HG02970 (cell line): ENCODE results near the gene EIF4B.
"Not testable (repeated sequence)": the region's sequence is repeated elsewhere in the genome, so short reads cannot be mapped to it uniquely, and the experiment has no call there.

Source experiments
- ATAC-seq: cut with Tn5 transposase; IDR thresholded peaks from one replicate; pipeline ENCODE4 v1.9.1; 2021; ENCODE audit warnings: mild to moderate bottlenecking, moderate library complexity, moderate number of reproducible peaks; ENCODE audit not compliant: unreplicated experiment, low FRiP score

EIF4B gene, protein sequence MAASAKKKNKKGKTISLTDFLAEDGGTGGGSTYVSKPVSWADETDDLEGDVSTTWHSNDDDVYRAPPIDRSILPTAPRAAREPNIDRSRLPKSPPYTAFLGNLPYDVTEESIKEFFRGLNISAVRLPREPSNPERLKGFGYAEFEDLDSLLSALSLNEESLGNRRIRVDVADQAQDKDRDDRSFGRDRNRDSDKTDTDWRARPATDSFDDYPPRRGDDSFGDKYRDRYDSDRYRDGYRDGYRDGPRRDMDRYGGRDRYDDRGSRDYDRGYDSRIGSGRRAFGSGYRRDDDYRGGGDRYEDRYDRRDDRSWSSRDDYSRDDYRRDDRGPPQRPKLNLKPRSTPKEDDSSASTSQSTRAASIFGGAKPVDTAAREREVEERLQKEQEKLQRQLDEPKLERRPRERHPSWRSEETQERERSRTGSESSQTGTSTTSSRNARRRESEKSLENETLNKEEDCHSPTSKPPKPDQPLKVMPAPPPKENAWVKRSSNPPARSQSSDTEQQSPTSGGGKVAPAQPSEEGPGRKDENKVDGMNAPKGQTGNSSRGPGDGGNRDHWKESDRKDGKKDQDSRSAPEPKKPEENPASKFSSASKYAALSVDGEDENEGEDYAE

DNA sequence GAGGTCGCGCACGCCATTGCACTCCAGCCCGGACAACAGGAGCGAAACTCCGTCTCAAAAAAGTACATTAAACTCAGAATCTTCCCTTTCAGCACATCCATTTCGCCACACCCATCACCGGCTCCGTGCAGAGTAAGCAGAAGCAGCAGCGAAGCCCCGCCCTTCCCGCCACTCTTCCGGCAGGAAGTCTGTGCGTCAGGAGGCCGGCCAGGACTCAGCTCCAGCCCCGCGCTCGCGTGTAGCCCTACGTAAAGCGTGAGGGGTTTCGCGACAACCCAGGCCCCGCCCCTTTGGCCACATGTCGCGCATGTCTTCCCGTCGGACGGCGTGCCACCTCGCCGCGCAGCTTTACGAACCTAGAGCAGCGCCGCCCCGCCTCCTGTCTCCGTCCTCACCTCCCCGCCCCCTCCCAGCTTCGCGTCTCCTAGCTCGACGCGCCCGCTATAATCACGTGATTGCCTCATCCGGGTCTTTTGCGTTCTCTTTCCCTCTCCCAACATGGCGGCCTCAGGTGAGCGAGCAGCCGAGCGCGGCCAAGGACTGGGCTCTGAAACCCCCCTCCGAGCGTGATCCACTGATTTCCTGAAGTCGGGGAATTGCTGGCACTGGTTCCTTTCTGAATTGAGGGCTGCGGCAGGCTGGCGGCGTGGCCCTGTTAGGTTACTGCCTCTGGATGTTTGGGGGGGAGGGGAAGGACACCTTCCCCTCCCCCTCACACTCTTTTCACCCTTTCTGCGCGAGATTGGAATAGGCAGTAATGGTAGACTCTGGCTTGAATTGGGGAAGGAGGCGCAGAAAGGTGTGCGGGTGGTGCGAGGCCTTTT lies at the start of gene EIF4B:
Gene EIF4B, plus strand, starts transcription at position 471 of the 824 bp plus-strand sequence. Its CDS starts 28 bp downstream, at position 499.
- peak; percentile 98 for ATAC-seq

DNA sequence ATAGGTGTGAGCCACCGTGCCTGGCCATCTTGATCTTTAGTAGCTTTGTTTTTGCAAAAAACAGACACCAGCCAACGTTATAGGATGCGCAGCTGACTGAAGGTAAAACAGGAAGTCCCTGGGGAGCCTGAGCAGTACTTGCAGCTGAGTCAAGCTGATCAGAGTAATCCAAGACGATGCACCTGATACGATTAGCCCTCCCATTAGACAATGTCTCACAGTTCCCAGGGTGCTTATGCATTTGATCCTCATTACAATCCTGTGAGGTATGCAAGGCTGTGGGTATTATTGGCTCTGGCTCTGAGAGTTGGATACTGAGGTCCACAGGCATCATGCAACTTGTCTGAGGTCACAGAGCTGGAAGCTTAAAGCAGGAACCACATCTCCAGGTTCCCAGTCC lies 49.3 kb upstream of the EIF4B start:
- ATAC-seq = no peak

DNA sequence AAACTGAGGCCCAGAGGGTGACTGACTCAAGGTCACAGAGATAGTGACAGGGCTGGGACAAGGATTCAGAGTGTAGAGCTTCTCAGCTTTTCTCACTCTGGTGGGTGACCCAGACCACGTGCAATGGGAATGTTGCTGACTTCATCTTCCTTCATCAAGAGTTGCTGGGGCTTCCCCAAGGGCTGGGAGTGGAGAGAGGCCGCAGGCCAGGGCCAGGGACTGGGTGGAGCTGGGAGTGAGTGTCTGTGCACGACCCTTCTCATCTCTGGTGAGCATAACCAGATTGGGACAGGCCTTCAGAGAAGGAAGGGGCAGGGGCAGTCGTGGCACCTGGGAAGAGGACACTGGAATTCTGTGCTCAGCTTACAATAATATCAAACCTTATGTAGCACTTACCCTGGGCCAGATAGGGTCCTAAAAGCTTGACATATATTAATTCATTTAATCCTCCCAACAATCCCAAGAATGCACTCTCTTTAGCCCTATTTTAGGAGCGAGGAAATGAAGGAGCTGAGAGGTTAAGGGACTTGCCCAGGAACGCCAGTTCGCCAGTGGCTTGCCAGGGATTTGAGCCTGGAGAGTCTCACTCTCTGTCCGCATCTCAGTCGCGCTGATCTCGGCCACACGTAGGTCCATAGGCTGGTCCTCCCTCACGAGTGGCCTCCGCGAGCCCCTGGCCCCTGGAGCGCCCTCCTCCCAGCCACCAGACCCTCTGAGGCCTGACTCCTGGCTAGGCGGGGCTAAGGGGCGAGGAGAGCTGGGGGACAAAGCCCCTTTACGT lies 41.5 kb upstream of the EIF4B start:
- ATAC-seq = no peak

DNA sequence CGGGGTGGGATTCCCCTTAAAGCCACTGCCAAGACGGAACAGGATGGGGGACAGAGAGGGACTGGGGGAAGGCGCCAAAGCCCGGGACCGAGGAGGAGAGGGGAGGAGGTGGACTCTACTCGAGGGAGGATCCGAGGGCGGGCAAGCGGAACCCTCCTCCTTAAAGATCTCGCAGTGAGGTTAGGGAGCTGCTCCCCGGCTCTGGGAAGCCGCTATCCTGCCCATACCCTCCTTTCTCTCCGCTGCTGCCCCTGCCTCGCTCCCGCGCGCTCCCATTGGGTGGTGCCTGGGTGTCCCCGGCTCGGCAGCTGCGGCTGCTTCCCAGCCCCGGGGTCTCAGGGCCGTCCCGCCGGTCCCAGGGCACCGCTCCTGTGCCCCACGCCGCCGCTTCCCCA lies 40.9 kb upstream of the EIF4B start:
- no peak for ATAC-seq

DNA sequence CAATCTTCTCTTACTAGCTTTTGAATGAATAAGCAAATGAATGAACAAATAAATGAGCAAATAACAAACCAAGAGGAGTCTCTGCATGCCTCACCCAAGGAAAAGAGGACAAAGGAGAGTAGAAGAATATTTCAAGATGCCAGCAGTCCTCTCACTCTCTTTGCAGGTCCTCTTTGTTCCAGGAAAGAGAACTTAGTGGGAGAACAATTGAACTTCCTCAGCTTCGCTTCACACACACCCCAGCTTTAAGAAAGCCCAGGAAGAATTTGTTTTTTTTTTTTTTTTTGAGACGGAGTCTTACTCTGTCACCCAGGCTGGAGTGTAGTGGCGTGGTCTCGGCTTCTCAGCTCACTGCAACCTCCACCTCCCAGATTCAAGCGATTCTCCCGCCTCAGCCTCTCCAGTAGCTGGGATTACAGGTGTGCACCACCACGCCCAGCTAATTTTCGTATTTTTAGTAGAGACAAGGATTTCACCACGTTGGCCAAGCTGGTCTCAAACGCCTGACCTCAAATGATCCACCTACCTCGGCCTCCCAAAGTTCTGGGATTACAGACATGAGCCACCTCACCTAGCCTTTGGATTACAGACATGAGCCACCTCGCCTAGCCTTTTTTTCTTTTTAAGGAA lies 37.0 kb upstream of the EIF4B start:
- ATAC-seq = no peak

DNA sequence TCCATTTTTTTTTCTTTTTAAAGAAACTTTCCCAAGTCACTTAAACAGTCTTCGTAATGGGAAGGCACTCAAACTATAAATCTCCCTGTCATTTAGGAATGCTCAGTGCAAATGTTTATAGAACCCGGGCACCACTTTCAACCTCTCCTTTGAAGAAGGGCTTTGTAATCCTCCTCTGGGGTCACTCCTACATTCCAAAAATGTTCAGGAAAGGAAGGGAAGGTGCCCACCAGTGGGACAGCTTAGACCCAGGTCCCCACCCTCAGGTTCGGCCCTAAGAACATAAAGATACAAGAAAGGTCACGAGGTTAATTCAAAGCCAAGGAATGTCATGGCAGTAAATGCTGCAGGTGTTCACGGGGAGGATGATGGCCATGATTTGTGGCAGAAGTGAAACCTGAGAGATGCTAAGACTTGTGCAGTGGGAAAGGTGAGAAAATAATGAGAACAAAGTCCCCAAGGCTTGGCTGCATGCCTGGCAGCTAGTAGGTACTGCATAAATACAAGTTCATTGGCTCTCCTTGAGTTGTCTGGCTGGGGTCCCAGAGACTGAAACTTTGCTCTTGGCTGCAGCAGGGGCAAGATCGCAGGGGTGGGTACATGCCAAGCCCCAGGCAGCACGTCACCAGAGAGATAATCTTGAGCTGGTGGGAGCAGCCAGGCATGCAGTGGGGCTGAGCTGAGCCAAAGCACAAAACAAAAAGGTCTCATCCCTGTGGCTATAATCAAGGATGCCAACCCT lies 36.3 kb upstream of the EIF4B start:
- no peak for ATAC-seq

DNA sequence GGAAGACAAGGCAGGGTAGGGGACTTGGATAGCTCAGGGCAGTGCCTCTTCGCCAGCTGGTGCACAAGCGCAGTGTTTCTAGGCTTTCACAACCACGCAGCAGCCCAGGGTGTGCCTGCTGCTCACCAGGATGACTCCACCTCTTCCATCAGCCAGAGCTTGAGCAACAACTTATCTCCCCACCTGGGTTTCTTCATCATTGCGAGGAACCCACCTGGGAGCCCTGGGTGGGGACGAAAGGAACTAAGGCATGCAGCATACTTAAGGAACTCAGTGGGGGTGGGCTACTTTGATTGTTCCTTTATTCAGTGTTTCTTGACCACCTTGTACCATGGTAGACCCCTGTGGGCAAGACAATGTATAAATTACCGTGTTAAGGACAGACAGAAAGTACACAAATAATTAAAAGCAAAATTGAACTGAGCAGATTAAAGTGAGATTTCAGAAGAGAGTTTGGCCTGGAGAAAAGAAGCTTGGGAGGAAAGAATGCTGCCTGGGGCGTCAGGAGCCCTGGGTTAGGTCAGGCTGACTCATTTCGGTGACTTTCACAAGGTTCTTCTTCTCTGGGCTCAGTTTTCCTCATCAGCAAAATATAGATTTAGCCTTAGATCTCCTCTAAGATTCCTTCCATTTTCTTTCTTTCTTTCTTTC lies 34.5 kb upstream of the EIF4B start:
- ATAC-seq = no peak

DNA sequence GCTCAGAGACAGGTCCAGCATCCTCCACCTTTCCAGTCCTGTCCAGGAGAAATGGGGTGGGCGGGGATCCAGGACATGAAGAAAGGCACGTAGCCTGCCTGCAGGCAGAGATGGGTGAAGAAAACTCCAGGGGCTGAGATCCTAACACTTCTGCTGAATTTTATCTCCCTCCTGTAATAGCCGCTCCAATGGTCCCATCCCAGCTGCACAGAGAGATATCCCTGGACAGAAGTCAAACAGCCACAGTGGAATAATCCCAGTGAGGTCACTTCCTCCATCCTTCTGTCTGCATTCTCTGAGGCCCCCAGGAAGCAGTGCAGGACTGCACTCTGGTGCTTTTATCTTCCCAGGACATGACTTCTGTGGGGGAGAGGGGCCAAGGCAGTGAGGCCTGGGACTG lies 31.1 kb upstream of the EIF4B start:
- no peak for ATAC-seq

DNA sequence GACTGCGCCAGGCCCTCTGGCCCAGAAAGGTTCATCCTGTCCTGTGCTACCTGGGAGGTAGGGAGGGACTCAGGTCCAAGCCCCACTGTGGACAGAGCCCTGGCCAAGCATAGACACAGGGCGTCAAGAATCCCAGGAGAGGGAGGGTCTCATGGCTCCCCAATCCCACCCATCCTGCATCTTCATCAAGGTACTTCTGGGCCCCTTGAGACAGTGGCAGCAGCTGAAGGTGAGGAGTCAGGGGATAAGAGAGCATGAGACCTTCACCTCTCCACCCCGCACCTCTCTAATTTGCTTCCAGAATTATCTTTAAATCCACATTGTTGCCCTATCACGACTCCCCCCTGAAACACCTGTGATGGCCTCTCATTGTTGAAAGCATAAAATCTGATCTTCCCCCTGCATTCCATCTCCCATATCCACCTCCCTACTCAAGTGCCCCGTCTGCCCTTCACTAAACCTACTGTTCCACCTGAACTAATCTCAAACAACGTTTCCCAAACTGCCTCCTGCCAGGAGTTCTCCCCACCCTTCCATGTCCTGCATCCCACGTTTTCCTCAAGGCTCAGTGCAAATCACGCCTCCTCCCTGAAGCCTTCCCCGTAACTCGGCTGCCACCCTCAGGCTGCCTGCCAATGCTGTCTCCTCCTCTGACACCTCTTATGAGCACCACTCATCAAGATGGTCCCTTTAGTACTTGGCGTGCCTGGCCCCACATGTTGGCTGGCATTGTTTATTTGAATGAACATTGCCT lies 30.3 kb upstream of the EIF4B start:
- no peak for ATAC-seq

DNA sequence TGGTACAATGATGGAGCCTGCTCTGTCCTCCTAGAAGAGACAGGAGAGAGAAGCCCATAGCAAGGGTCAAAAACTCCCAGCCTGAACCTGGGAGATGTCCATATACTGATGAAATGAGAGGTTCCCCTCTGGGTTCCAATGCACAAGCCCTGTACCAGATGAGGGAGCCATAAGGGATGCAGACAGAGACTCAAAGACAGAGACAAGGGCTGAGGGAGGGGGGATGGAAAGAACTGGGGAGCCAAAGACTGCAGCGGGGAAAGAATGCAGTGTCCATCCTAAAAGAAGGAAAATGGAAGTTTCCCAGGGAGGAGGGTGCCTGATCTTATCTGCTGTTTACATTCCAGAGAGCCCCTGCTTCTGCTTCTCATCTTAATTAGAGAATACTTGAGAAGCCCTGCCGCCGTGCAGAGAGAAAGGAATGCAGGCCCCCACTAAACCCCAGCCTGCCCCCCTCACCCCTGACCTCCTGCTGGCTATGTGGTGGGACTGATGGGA lies 29.6 kb upstream of the EIF4B start:
- ATAC-seq = no peak

DNA sequence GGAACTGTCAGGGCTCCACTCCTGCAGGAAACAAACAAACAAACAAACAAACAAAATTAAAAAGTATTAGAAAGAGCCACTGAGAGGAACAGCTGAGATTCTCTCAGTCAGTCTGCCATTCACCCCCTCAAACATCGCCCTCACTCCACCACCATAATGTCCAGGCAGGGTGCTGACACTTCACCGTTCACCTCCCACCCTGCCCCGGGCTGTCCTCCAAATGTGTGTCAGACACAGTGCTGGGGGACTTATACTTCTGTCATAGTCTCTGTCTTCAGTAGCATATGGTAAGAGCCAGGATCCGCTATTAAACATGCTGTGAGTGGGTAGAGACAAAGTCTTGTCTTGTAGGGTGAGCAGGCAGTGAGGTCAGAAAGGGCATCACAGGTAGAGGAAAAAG lies 29.1 kb upstream of the EIF4B start:
- no peak for ATAC-seq

DNA sequence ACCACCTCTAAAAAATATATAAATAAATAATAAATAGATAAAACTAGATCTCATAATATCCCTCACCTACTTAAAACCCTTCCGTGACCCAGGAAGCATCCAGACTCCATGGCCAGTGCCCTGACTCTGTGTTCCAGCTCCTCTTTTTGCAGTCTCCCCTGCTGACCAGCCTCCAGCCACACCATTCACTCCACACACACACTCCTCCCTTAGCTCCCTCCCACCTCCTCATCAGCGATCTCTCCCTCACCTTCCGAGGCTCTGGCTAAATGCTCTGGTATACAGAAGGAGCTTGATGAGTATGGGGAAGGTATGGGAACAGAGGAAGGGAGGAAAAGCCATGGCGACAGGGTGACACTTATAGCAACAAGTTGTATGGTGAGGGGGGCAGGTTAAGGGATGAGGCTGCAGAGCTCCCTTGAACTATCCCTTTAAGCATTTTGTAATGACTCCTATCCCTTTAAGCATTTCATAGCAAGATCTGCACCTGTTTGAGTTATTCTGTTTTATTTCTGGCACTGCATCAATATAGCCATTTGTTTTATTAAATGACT lies 26.1 kb upstream of the EIF4B start:
- no peak for ATAC-seq

DNA sequence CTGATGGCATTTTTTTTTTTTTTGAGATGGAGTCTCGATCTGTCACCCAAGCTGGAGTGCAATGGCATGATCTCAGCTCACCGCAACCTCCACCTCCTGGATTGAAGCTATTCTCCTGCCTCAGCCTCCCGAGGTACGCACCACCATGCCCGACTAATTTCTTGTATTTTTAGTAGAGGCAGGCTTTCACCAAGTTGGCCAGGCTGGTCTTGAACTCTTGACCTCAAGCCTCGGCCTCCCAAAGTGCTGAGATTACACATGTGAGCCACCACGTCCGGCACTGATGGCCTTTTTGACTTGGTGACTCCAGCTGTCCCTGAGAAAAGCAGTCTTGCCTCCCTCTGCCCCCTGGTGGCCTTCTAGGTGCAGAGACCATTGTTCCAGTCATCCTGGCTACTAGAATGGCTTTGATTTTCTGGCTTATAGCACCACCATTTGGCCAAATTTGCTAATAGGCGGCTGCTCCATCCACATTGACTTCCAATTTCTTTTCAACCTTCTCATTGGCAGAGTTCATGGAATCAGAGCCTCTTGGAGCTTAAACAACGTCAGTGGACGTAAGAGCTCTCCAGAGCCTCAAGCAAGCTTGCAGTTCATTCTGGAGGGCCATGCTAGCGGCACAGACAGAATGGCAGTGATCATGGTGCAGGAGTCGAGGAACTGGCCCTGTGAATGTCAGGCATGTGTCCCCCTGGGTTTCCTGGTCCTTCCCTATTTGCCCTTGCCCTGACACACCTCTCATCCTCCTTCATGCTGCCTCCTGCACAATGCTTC lies 25.4 kb upstream of the EIF4B start:
- ATAC-seq = no peak

DNA sequence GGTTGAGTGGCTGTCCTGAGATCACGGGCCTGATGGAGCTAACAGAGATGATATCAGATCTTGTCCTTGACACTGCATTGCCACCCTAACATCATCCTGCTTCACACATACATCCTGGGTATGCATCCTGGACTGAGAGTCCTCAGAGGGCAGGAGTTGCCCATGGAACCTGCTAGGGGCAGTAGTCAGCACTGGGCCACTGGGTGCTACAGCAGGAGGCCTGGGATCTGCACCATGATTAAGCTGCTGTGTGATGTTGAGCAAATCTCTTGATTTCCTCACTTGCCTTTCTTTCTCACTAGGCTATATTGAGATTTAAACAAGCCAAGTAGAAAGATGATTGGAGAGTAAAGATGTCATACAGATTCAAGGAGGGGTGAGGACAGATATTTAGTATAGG lies 22.1 kb upstream of the EIF4B start:
- no peak for ATAC-seq

DNA sequence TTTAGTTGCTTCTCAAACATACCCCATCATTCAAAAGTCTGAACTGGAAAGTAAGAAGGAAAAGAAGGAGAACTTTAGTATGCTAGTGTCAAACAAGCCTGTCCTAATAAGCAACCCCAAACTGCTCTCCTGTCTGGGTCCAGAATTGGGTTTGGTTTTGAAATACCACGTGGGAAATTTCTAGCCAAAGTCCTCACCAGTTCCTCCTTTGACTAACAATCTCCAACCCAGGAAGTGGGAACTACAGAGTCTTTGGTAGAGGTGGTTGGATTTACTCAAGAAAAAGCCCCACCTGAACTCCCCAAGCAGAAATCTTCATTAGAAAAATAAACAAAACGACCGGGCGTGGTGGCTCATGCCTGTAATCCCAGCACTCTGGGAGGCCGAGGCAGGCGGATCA lies 17.4 kb upstream of the EIF4B start:
- ATAC-seq = no peak

DNA sequence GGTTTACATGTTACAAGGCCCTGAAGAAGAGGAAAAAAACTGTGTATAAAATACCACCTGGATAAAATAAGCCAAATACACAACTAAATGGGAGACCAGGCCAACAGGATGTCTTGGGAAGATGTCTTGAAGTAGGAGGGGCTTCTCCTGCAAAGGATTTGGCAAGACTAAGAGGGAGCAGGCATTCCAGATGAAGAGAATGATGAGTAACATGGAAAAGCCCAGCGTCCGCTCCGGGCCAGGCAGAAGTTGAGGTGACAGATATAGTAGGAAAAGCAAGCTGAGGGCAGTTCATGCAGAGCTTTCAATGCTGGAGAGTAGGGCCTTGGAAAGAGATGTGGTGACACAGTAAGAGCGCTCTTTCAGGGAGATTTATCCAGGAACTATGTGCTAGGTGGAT lies 16.1 kb upstream of the EIF4B start:
- no peak for ATAC-seq

DNA sequence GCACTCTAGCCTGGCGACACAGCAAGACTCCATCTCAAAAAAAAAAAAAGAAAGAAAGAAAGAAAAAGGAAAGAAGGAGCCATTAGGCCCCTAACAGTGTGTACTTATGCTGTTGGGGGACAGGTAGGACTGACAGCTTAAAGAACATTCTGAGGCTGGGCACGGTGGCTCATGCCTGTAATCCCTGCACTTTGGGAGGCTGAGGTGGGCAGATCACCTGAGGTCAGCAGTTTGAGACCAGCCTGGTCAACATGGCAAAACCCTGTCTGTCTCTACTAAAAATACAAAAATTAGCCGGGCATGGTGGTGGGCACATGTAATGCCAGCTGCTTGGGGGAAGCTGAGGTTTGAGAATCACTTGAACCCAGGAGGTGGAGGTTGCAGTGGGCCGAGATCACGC lies 14.0 kb upstream of the EIF4B start:
- ATAC-seq = not testable (repeated sequence)
